Eye (tissue), 1 donor: ENCODE measurements around the gene PACRG.

ENCODE experiments used
- DNase-seq: peaks from one replicate; pipeline ENCODE4 v3.0.0-alpha.2; 2015

The PACRG gene

GRCh38 chr6:163095401-163095800 lies 367.6 kb downstream of the PACRG start:
- DNase-seq: no peak

- no peak for DNase-seq
Measured at GRCh38 chr6:163098827-163099479, 371.2 kb downstream of the PACRG start.

GRCh38 chr6:163099621-163100171 lies 371.9 kb downstream of the PACRG start:
- no peak for DNase-seq

GRCh38 chr6:163100259-163100658 lies 372.5 kb downstream of the PACRG start:
- DNase-seq: no peak

GRCh38 chr6:163113358-163113962 lies 385.7 kb downstream of the PACRG start:
- DNase-seq: no peak

- no peak for DNase-seq
Measured at GRCh38 chr6:163118941-163119340, 391.2 kb downstream of the PACRG start.

GRCh38 chr6:163120223-163120622 lies 392.4 kb downstream of the PACRG start:
- no peak for DNase-seq

GRCh38 chr6:163121270-163121669 lies 393.5 kb downstream of the PACRG start:
- DNase-seq: no peak

- DNase-seq: no peak
Measured at GRCh38 chr6:163122365-163122764, 394.6 kb downstream of the PACRG start.

- DNase-seq: no peak
Measured at GRCh38 chr6:163123098-163123497, 395.3 kb downstream of the PACRG start.

GRCh38 chr6:163126741-163127140 lies 399.0 kb downstream of the PACRG start:
- DNase-seq: no peak

- DNase-seq: no peak
Measured at GRCh38 chr6:163127587-163127986, 399.8 kb downstream of the PACRG start.

- DNase-seq: no peak
Measured at GRCh38 chr6:163128324-163128723, 400.6 kb downstream of the PACRG start.

- no peak for DNase-seq
Measured at GRCh38 chr6:163132050-163132750, 404.4 kb downstream of the PACRG start.

GRCh38 chr6:163133017-163133416 lies 405.2 kb downstream of the PACRG start:
- no peak for DNase-seq

- DNase-seq: no peak
Measured at GRCh38 chr6:163133691-163134090, 405.9 kb downstream of the PACRG start.

GRCh38 chr6:163136681-163137397 lies 409.1 kb downstream of the PACRG start:
- DNase-seq: no peak

- no peak for DNase-seq
Measured at GRCh38 chr6:163137398-163137881, 409.7 kb downstream of the PACRG start.

- no peak for DNase-seq
Measured at GRCh38 chr6:163146036-163146435, 418.3 kb downstream of the PACRG start.

- DNase-seq: peak; percentile 38
Measured at GRCh38 chr6:163147994-163148393, 420.2 kb downstream of the PACRG start.

- DNase-seq: no peak
Measured at GRCh38 chr6:163148451-163149278, 420.9 kb downstream of the PACRG start.

- DNase-seq: no peak
Measured at GRCh38 chr6:163149279-163149848, 421.6 kb downstream of the PACRG start.
